ENCODE data around the gene NOTO.

NOTO gene

DNA sequence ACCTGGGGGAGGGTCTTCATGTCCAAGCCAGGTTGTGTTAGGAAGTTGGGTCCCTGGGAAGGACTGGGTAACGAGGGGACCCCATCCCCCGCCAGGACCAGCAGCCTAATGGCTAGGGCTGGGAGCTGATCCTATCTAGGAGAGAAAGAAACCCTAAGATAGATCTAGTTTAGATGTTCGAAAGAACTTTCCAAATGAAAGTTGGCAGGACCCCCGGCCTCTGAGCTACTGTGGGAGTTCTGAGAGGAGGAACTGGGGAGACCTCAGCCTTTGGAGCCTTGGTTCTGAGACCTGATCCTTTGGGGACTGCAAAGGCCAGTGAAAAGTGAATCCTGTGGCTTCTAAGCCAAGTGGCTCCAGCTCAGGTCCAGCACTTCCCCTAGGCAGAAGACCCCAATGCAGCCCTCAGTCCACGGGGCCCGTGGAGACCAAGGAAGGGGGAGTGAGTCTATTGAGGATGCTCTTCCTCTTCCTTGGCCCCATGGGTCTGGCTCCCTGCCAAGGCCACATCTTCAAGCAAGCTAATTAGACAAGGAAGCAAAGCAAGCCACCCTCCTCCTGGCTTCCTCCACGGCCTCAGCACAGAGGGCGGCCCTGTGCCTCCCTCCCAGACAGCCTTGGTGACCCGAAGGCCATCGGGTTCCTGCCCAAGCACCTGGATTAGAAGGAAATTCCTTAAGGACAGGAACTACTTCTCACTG, 55.2 kb downstream of the NOTO start:
- DNase-seq (ENCODE audit: low read depth), result no peak

DNA sequence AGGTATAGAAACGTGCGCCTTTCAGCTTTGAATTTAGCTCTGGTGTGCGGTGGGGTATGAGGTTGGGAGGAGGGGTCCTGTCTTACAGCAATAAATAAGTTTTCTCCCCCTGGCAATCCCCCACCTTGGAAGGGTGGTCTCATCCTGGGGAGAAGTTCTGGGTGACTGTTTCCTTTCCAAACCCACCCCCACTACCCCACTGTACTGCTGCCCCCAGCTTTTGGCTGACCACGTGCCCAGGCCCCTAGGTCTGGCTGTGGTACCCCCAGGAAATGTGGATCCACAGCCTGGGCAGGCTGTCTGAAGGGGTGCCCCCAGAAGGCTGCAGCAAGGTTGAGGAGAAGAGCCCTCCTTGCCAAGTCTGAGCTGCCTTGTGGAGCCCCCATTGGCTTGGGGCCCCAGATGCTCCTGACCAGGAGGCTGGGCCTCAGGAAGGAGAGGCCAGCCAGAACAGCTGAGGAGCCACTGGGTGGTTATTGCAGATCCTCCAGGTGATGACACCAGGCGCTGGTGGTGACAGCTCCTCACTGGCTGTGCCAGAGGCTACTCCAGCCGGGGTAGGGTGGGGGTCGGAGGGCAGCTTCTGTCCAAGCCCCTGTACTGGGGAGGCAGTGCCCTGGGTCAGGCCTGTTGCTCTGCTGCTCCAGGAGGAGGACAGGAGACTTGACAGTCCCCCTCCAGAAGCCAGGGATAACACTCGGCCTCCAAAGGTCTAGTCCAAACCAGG, 56.0 kb downstream of the NOTO start:
- DNase-seq (ENCODE audit: low read depth), result no peak

DNA sequence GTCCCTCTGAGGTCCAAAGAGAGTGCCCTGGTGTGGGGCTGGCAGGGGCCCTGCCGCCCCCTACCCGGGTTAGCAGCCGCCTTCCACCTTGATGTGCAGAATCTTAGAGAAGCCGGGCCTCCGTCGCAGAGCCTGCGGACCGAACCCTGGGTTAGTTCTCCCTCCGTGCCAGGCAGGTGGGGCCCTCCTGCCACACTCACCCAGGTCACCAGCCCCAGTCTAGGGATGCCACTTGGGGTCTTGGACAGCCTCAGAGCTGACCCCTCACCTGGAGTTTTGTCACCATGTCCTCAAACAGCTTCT, 56.5 kb downstream of the NOTO start:
- no peak for DNase-seq (ENCODE audit: low read depth)

DNA sequence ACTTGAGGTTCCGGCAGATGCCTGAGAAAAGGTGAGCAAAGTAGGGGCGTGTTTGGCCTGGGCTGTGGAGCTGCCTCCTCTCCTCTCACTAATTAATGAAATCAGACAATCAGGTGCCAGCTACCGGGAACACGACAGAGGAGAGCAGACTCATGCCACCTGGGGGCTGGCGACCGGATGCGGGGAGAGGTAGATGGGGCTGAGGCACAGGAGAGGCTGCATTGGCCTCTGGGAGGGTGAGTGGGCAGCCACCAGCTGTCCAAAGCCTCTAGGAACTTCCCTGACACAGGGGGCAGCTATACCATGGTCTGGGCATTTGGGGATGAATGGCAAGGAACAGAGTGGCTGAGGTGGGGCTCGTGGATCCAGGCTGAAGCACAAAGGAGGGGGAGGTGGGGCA, 56.9 kb downstream of the NOTO start:
- no peak for DNase-seq (ENCODE audit: low read depth)

DNA sequence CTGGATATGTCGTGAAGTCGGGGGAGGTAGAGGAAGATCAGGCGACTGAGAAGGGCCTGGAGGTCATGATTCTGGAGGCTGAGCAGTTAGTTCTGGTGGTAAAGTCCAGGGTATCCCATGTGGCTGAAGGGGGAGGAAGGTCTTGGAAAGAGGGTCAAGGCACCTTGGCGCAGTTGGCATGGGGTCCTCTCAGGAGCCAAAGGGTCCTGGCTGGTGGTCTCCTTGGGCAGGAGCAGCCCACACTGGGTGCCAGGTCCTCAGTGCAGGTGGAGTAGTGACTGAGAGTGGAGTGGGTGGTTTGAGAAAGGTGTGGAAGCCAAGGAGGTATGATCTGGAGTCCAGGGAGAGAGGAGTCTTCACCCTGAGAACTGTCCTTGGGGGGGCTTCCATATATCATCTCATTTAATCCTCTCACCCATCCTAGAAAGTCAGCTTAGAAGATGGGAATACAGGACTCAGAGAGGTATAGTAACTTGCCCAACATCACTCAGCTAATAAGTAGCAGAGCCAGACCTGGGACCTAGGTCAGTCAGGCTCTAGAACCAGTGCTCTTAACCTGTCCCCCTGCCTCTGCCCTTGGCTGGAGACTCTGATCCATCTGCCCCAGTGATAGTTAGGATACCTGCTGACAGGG, 57.4 kb downstream of the NOTO start:
- no peak for DNase-seq (ENCODE audit: low read depth)

DNA sequence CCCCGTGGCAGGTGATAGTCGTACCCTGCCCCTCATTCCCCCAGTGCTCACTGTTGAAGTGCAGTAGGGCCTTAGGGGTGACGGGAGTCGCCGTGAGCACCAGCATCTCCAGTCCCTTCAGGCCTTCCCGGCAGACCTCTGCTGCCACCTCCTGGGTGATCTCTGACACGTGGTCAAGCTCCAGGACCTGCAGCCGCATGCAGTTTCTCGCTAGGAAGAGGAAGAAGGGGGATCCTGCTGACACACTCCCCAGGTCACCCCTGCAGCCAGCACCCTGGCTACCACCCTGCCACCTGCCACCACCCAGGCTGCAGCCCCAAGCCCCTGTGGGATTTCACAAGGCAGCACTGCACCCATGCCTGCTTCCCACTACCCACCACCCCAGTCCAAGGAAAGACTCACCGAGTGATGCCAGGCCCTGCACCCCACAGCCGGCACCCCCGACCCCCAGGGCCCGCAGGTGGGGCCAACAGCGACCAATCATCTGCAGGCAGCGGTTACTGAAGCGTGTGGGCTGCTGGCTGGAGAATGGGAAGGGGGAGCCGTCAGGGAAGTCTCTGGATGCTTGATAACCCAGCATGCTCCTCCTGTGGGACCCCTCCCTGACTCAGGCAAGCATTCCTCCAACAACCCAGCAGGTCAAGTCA, 58.1 kb downstream of the NOTO start:
- no peak for DNase-seq (ENCODE audit: low read depth)

Data from activated gamma-delta T cell treated with anti-CD3 and anti-CD28 coated beads, Interleukin-2, amount 50 U/mL, for 16 hours (primary cell).